NCI-H146 treated with DMSO at 0.1 percent for 48 hours (cell line): Measurements from ENCODE around the gene GLTPD2.

ENCODE experiments used
- DNase-seq: peaks from one replicate; lab custom pipeline; 2025; ENCODE audit not compliant: unreplicated experiment; lab: John Stamatoyannopoulos, UW

Gene GLTPD2

GRCh38 chr17:4788807-4789700 is at the start of gene GLTPD2:
Gene GLTPD2, plus strand, starts transcription at chr17:4788964. Its CDS starts 48 bp downstream, at chr17:4789012.
- no peak for DNase-seq

GRCh38 chr17:4739122-4740024 is 49.4 kb upstream of the GLTPD2 start, which contains the start of the genes CXCL16 and ZMYND15:
Gene CXCL16, minus strand, starts transcription at chr17:4739928. Its CDS starts 589 bp downstream, at chr17:4739339.
Gene ZMYND15, plus strand, starts transcription at chr17:4739833. Its CDS starts 716 bp downstream, at chr17:4740549.
- DNase-seq: no peak

- no peak for DNase-seq
These were observed 48.8 kb upstream of the GLTPD2 start for GRCh38 chr17:4740025-4740351.

DNA sequence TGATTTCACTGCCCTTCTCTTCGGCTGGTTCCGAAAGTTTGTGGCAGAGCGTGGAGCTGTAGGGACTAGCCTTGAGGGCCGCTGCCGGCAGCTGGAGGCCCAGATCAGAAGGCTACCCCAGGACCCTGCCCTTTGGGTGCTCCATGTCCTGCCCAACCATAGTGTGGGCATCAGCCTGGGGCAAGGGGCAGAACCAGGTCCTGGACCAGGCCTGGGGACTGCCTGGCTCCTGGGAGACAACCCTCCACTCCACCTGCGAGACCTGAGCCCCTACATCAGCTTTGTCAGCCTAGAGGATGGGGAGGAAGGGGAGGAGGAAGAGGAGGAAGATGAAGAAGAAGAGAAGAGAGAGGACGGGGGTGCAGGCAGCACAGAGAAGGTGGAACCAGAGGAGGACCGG is 48.2 kb upstream of the GLTPD2 start:
- no peak for DNase-seq

DNA sequence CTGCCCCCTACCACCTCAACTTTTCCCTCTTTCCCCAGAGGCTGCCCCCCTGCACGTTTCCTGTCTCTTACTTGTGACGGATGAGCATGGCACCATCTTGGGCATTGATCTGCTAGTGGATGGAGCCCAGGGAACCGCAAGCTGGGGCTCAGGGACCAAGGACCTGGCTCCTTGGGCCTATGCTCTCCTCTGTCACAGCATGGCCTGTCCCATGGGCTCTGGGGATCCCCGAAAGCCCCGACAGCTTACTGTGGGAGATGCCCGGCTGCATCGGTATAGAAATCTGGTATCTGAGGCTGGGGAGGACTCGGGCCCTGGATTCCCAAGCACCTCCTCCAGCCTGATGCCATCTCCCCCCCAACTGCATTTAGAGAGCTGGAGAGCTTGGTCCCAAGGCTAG is 47.2 kb upstream of the GLTPD2 start:
- DNase-seq: no peak

GRCh38 chr17:4742133-4742532 is 46.6 kb upstream of the GLTPD2 start:
- DNase-seq: no peak

- no peak for DNase-seq
These were observed 46.1 kb upstream of the GLTPD2 start for GRCh38 chr17:4742629-4743028.

DNA sequence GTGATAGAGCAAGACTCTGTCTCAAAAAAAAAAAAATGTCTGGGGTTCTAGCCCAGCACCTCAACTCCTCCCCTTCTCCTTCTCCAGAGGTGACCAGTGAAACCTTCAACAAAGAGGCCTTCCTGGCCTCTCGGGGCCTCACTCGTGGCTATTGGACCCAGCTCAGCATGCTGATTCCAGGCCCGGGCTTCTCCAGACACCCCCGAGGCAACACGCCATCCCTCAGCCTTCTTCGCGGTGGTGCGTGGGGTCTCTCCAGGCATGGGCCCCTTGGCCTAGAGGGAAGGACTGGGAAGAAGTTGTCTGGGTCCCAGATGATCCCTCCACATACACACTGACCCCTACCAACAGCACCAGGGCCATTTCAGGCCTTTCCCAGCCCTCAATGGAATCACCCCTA is 45.5 kb upstream of the GLTPD2 start:
- no peak for DNase-seq

DNA sequence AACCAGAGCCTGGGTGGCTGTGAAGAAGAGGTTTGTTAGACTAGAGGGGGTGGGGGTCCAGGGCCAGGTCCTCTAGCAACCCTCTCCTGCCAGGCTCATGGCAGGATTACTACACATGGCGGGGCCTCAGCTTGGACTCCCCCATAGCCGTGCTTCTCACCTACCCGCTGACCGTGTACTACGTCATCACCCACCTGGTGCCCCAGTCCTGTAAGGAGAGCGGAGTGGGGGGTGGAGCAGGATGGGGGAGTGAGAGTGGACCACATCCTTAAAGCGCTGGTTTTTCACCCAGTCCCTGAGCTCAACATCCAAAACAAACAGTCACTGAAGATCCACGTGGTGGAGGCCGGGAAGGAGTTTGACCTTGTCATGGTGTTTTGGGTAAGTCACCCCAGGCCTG is 44.9 kb upstream of the GLTPD2 start:
- DNase-seq: no peak

DNA sequence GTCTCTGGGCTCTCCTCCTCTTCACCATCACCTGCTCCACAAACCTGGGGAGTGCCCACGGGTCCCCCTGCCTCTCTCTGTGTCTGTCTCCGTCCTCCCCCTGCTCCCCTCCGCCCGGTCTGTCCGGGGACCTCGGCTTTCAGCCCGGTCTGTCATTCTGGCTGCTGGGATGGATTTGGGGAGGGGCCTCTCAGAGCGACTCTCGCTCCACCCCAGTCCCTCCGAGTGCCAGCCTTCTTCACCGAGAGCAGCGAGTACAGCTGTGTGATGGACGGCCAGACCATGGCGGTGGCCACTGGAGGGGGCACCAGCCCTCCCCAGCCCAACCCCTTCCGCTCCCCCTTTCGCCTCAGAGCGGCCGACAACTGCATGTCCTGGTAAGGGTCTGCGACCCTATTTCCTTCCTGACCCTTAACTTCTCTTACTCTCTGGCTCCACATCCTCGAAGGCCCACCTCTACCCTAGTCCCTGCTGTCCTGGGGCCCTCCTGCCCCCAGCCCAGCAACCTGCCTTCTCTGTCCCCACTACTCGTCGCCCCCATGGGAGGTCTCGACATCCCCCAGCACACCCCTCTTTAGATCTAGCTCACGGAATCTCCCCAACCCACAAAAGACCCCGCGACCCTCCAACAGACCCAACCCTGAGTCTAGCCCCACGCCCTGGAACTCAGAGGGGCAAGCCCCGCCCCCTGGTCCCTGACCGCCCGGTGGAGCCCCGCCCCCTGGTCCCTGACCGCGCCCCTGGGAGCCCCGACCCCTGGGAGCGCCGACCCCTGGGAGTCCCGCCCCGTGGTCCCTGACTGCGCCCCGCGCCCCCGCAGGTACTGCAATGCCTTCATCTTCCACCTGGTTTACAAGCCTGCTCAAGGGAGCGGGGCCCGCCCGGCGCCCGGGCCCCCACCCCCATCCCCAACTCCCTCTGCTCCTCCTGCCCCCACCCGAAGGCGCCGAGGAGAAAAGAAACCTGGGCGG is 43.5 kb upstream of the GLTPD2 start:
- DNase-seq: no peak

DNA sequence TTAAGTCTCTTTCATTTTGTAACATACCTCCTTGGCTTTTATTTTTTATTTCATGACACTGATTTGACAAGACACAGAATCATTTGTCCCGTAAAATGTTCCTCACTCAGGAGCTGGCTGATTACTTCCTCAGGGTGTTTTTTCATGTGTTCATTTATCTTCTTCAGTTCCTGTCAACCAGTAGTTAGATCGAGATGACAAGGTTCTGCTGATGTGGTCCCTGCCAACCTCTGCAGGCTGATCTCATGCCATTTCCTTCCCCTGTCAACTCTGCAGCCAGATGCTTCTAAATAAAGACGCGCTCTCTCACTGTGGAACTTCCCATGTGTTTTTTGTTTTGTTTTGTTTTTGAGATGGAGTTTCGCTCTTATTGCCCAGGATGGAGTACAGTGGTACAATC is 40.9 kb upstream of the GLTPD2 start:
- no peak for DNase-seq

GRCh38 chr17:4748686-4749085 is 40.1 kb upstream of the GLTPD2 start:
- no peak for DNase-seq

DNA sequence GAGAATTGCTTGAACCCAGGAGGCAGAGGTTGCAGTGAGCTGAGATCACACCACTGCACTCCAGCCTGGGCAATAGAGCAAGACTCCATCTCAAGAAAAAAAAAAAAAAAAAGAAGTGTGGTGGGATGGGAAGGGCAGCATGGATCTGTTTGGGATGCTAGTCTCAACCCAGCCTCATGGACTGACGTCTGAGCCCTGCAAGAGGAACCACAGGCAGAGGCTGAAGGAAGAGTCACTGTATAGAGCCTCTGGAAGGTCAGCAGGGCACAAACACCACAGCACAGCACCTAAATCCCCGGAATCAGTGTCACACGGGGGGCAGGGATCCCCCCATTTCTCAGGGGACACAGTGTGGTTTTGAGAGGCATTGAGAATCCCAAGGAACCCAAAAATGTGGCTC is 38.2 kb upstream of the GLTPD2 start:
- no peak for DNase-seq

DNA sequence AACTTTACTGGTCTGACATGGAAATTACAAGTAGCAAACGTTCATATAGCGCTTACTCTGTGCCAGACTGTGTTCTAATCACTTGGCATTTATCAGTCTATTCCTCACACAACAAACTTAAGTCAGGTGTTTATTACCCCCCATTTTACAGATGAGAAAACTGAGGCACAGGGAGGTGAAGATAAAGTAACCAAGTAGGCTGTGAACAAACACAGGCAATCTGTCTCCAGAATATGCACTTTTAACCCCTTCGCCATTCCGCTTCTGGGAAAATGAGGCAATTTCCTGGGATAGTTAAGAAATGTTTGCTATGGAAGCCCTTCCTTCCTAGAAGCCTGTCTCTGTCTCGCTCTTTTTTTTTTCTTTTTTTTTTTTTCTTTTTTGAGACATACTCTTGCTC is 36.8 kb upstream of the GLTPD2 start:
- DNase-seq: no peak

- no peak for DNase-seq
These were observed 35.4 kb upstream of the GLTPD2 start for GRCh38 chr17:4753392-4753791.

DNA sequence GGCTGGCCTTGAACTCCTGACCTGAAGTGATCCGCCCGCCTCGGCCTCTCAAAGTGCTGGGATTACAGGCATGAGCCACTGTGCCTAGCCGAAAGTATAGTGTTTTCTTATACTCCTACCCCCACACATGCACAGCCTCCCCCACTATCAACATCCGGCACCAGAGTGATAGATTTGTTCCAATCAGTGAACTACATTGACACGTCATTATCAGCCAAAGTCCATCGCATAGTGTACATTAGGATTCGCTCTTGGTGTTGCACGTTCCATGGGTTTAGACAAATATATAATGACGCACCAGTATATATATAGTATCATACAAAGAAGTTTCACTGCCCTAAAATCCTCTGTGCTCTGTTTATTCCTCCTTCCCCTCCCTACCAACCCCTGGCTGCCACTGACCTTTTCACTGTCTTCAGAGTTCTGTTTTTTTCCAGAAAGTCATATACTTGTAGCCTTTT is 29.0 kb upstream of the GLTPD2 start:
- no peak for DNase-seq

DNA sequence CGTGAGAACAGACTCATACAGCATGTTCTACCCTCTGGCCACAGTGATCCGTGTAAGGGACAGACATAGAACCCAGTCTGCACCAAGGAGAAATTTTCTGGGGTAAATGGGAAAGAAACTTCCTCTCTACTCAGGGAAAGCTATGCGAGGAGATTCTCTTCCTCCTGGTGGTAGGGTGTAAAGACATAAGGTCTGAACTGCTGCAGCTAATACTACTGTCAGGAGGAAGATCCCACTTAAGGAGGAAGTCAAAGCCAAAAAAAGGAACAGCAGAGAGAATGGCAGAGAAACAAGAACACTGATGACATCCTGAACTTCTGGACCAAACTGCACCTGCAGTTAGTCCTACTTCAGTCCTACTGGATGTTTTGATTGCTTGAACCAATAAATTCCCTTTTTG is 24.2 kb upstream of the GLTPD2 start:
- no peak for DNase-seq

DNA sequence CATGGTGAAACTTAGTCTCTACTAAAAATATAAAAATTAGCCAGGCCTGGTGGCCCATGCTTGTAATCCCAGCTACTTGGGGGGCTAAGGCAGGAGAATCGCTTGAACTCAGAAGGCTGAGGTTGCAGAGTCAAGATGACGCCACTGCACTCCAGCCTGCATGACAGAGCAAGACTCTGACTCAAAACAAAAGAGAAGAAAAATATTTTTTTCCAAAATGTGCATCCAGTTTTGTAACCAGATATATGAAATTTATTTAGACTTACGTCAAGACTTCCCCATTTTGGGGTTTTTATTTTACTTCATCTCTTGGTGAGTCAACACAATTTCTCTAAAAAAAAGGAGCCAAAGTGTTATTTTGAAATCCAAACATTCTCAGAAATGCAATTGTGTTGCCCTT is 22.6 kb upstream of the GLTPD2 start:
- no peak for DNase-seq

DNA sequence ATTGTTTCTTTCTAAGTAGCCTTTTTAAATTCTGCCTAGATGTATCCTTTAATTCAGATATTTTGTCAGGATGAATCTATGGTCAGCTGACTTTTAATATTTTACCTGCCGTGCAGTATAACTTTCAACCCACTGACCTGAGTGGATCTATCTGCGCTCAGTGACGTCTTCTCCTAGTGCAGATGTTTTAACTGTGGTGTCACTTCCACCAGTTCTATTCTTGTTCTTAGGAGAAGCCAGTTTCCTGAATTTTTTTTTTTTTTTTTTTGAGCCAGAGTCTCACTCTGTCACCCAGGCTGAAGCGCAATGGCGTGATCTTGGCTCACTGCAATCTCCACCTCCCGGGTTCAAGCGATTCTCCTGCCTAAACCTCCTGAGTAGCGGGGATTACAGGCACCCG is 22.0 kb upstream of the GLTPD2 start:
- no peak for DNase-seq

DNA sequence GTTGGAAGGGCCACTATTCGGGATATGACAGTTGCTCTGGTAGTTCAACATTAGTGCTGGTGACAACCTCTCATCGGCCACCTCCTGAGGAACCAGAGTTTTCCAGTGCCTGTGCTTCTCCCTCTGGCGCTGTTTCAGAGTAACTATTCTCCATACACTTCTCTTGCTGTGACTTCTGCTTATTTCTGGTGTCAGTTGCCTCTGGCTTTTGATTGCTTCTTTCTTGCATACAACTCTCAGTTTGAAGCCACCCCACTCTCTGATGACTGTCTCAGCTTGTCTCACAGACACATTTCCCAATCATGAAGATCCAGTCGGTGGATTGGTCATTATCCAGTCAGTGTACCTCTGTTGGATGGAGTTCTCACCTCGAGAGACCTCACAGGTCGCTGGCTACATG is 20.5 kb upstream of the GLTPD2 start:
- no peak for DNase-seq

DNA sequence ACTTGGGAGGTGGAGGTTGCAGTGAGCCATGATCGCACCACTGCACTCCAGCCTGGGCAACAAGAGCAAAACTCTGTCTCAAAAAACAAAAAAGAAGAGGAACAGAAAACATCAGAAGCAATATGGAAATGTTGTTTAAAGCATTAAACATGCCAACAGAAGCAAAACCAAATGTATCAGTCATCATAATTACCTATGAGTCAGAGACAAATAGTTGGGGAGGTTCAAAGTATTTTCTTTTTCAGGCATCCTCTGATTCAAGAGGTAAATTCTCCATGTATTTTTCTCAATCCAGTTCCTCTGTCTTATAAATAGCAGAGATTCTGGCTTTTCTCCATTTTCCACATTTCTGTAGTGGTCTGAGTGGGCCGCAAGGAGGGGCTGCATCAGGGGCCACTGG is 19.1 kb upstream of the GLTPD2 start:
- no peak for DNase-seq
